ENCODE data around the gene RDH13.

RDH13 gene

GRCh38 chr19:55075371-55075998 is 12.5 kb upstream of the RDH13 start, which contains the start of gene EPS8L1:
Gene EPS8L1, plus strand, starts transcription at chr19:55075869. Its CDS starts 576 bp downstream, at chr19:55076445.
- peaks cover 5% of the 10 kb centered on the region for H3K4me1 Mint-ChIP-seq
- peaks cover 2% of the 10 kb centered on the region for H3K9me3 Mint-ChIP-seq
- H3K27me3 Mint-ChIP-seq (ENCODE audit: low read depth), result peaks cover 88% of the 10 kb centered on the region
- H3K27ac Mint-ChIP-seq, result peak within 1 kb of the TSS in 2 of 3 experiments; percentile 72 to 86
- H3K36me3 Mint-ChIP-seq (ENCODE audit: low read depth), result no peaks in the 10 kb centered on the region
- H3K4me3 Mint-ChIP-seq, result peak within 1 kb of the TSS; percentile 39 to 75 (median 62)
- no peak for TF ChIP-seq CTCF (IDR thresholded peaks at IDR 0.05; ENCODE audit: unreplicated experiment in 3 of 3)

- Mint-ChIP-seq H3K27ac (no peak overlapping the region), H3K36me3 (ENCODE audit: low read depth) (no peaks in the 10 kb centered on the region), H3K4me3 (no peak overlapping the region), H3K4me1 (peaks cover 9% of the 10 kb centered on the region), H3K9me3 (peaks cover 2% of the 10 kb centered on the region), H3K27me3 (ENCODE audit: low read depth) (peaks cover 93% of the 10 kb centered on the region)
- no peak for TF ChIP-seq CTCF (IDR thresholded peaks at IDR 0.05; ENCODE audit: unreplicated experiment in 3 of 3)
Measured at GRCh38 chr19:55071913-55072312, 9.0 kb upstream of the RDH13 start.

- Mint-ChIP-seq H3K36me3 (ENCODE audit: low read depth) (no peaks in the 10 kb centered on the region), H3K27me3 (ENCODE audit: low read depth) (peaks cover 94% of the 10 kb centered on the region), H3K9me3 (peaks cover 2% of the 10 kb centered on the region), H3K4me1 (peaks cover 9% of the 10 kb centered on the region), H3K4me3 (no peak overlapping the region), H3K27ac (no peak overlapping the region)
- TF ChIP-seq CTCF (IDR thresholded peaks at IDR 0.05; ENCODE audit: unreplicated experiment in 3 of 3), result no peak
Measured at GRCh38 chr19:55071129-55071502, 8.2 kb upstream of the RDH13 start.

- H3K4me3 Mint-ChIP-seq, result peak overlapping the region in 2 of 3 experiments; percentile 8 to 46
- peaks cover 2% of the 10 kb centered on the region for H3K9me3 Mint-ChIP-seq
- no peak overlapping the region for H3K27ac Mint-ChIP-seq
- no peaks in the 10 kb centered on the region for H3K36me3 Mint-ChIP-seq (ENCODE audit: low read depth)
- H3K4me1 Mint-ChIP-seq, result peaks cover 9% of the 10 kb centered on the region
- peaks cover 94% of the 10 kb centered on the region for H3K27me3 Mint-ChIP-seq (ENCODE audit: low read depth)
- TF ChIP-seq CTCF (IDR thresholded peaks at IDR 0.05; ENCODE audit: unreplicated experiment in 3 of 3), result no peak
Measured at GRCh38 chr19:55070466-55071128, 7.6 kb upstream of the RDH13 start.

- H3K4me1 Mint-ChIP-seq, result peaks cover 9% of the 10 kb centered on the region
- H3K36me3 Mint-ChIP-seq (ENCODE audit: low read depth), result no peaks in the 10 kb centered on the region
- peak overlapping the region; percentile 48 to 74 (median 59) for H3K4me3 Mint-ChIP-seq
- no peak overlapping the region for H3K27ac Mint-ChIP-seq
- peaks cover 2% of the 10 kb centered on the region for H3K9me3 Mint-ChIP-seq
- H3K27me3 Mint-ChIP-seq (ENCODE audit: low read depth), result peaks cover 92% of the 10 kb centered on the region
- no peak for TF ChIP-seq CTCF (IDR thresholded peaks at IDR 0.05; ENCODE audit: unreplicated experiment in 3 of 3)
Measured at GRCh38 chr19:55069865-55070197, 6.9 kb upstream of the RDH13 start.
